SK-N-MC (cell line): ENCODE measurements around the gene SIRT7.
A peak's percentile ranks its signal among the peaks of the same experiment; 100 is the strongest.

Experiments used
- EZH2 ChIP-seq: fragments of 200-600 bp; sonication (generic); IDR thresholded peaks from one replicate; pipeline ENCODE4 v1.6.1; 2017; ENCODE audit warnings: antibody characterized with exemption
- FOXP2 ChIP-seq: optimal IDR thresholded peaks from 2 replicates; pipeline ENCODE3; 2011; ENCODE audit warnings: mild to moderate bottlenecking, moderate library complexity; ENCODE audit not compliant: insufficient read depth; ENCODE audit errors: extremely low read length, control extremely low read depth
- POLR2AphosphoS5 ChIP-seq: IDR thresholded peaks from 2 replicates; pipeline ENCODE4 v1.6.1; 2012; ENCODE audit warnings: mild to moderate bottlenecking, low read depth, low read length, borderline replicate concordance

GRCh38 chr17:81927653-81928543, 9.9 kb upstream of the SIRT7 start, which contains the start of gene MAFG:
- TF ChIP-seq EZH2 = no peak
- peak; percentile 81 for TF ChIP-seq POLR2AphosphoS5
- TF ChIP-seq FOXP2 = no peak
